Mesothelial cell of epicardium (in vitro differentiated cells): ENCODE data around the gene NATD1. TPM values are rescaled to one million over a fixed set of nuclear protein-coding genes. Genes with fewer than 3 reads are reported as not detected.
"Not testable (repeated sequence)": the region's sequence is repeated elsewhere in the genome, so short reads cannot be mapped to it uniquely, and the experiment has no call there.

Experiments
- DNase-seq, 2 experiments: peaks; one replicate each; pipeline ENCODE4 v3.0.0; 2021; ENCODE audit warnings: low spot score in 2 of 2; ENCODE audit not compliant: unreplicated experiment in 2 of 2
- H3K27ac Mint-ChIP-seq: 2 replicates; pipeline ENCODE4 v1.8.0; 2021; ENCODE audit warnings: mixed read lengths
- H3K27me3 Mint-ChIP-seq: 2 replicates; pipeline ENCODE4 v1.8.0; 2021; ENCODE audit warnings: low read depth, mixed read lengths
- H3K36me3 Mint-ChIP-seq: 2 replicates; pipeline ENCODE4 v1.8.0; 2021; ENCODE audit warnings: mixed read lengths
- H3K4me1 Mint-ChIP-seq: 2 replicates; pipeline ENCODE4 v1.8.0; 2021; ENCODE audit warnings: mixed read lengths
- H3K4me3 Mint-ChIP-seq: 2 replicates; pipeline ENCODE4 v1.8.0; 2021; ENCODE audit warnings: mild to moderate bottlenecking, moderate library complexity, mixed read lengths
- H3K9me3 Mint-ChIP-seq: 2 replicates; pipeline ENCODE4 v1.8.0; 2021; ENCODE audit warnings: mixed read lengths
- CTCF ChIP-seq: fragments of 200-600 bp; sonication (generic); IDR thresholded peaks from one replicate; pipeline ENCODE4 v1.5.0; 2021; ENCODE audit warnings: antibody characterized with exemption; ENCODE audit not compliant: unreplicated experiment
- total RNA-seq: library from RNA; stranded (reverse); gene quantifications from 3 replicates; pipeline ENCODE4 v1.2.1, GENCODE V29; 2021

The NATD1 gene
- total RNA-seq, 1 donor from 2014 or later, result 12.7 TPM

- H3K27ac Mint-ChIP-seq, result no peak overlapping the region
- TF ChIP-seq CTCF, result no peak
- peaks cover 29% of the 10 kb centered on the region for H3K36me3 Mint-ChIP-seq
- no peak for DNase-seq
- no peak overlapping the region for H3K4me3 Mint-ChIP-seq
- no peaks in the 10 kb centered on the region for H3K27me3 Mint-ChIP-seq
- no peaks in the 10 kb centered on the region for H3K9me3 Mint-ChIP-seq
- H3K4me1 Mint-ChIP-seq, result peaks cover 13% of the 10 kb centered on the region
Observed at GRCh38 chr17:21198411-21198810, 54.8 kb downstream of the NATD1 start.

GRCh38 chr17:21196126-21196525 is 57.1 kb downstream of the NATD1 start:
- TF ChIP-seq CTCF, result no peak
- peaks cover 36% of the 10 kb centered on the region for H3K36me3 Mint-ChIP-seq
- no peak overlapping the region for H3K4me3 Mint-ChIP-seq
- peaks cover 13% of the 10 kb centered on the region for H3K4me1 Mint-ChIP-seq
- H3K27ac Mint-ChIP-seq, result no peak overlapping the region
- H3K9me3 Mint-ChIP-seq, result no peaks in the 10 kb centered on the region
- no peaks in the 10 kb centered on the region for H3K27me3 Mint-ChIP-seq
- no peak for DNase-seq

- Mint-ChIP-seq H3K27me3 (no peaks in the 10 kb centered on the region), H3K4me1 (peaks cover 9% of the 10 kb centered on the region), H3K36me3 (peaks cover 44% of the 10 kb centered on the region), H3K9me3 (no peaks in the 10 kb centered on the region), H3K27ac (no peak overlapping the region), H3K4me3 (no peak overlapping the region)
- TF ChIP-seq CTCF, result no peak
- DNase-seq, result no peak
Observed at GRCh38 chr17:21194703-21195102, 58.5 kb downstream of the NATD1 start.

GRCh38 chr17:21194226-21194625 is 59.0 kb downstream of the NATD1 start:
- Mint-ChIP-seq H3K4me3 (no peak overlapping the region), H3K36me3 (peaks cover 44% of the 10 kb centered on the region), H3K27me3 (no peaks in the 10 kb centered on the region), H3K9me3 (no peaks in the 10 kb centered on the region), H3K27ac (peak overlapping the region; percentile 28), H3K4me1 (peaks cover 9% of the 10 kb centered on the region)
- no peak for DNase-seq
- no peak for TF ChIP-seq CTCF

DNA sequence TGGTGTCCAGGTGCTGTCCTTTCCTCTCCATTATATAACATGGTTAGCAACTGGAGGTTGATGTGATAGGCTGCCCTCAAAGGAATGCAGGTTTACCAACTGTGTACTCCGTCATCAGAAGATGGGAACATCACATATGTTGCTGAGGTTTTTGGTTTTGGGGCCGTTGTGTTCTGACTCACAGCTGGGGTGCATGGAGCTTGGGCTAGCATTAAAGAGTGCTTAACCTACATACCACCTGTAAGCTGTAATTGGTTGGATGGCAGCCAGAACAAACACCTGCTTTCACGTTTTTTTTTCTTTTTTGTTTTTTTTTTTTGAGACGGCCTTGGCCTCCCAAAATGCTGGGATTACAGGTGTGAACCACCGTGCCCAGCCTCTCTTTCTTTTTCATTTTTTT is 60.2 kb downstream of the NATD1 start:
- Mint-ChIP-seq H3K27ac (no peak overlapping the region), H3K27me3 (no peaks in the 10 kb centered on the region), H3K4me3 (no peak overlapping the region), H3K36me3 (peaks cover 43% of the 10 kb centered on the region), H3K9me3 (no peaks in the 10 kb centered on the region), H3K4me1 (peaks cover 9% of the 10 kb centered on the region)
- no peak for TF ChIP-seq CTCF
- no peak for DNase-seq

DNA sequence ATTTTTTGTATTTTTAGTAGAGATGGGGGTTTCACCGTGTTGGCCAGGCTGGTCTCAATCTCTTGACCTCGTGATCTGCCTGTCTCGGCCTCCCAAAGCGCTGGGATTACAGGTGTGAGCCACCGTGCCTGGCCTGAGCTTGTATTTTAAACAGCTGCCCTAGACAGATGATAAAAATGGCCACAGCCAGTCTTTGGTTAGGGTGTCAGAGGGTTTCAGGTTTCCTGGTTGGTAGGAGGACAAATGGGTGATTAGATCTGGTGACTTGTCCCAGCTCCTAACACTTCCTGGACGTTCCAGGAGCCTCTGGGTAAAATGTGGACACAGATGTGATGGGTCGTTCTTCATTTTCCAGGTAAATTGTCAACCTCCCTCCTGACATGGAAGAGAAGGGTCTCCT is 60.8 kb downstream of the NATD1 start:
- not testable (repeated sequence) for H3K27ac Mint-ChIP-seq, H3K4me1 Mint-ChIP-seq, DNase-seq, H3K4me3 Mint-ChIP-seq, H3K27me3 Mint-ChIP-seq, H3K9me3 Mint-ChIP-seq
- peaks cover 37% of the 10 kb centered on the region for H3K36me3 Mint-ChIP-seq
